ENCODE results near the gene RPL38. TPM values are rescaled to one million over a fixed set of nuclear protein-coding genes. Genes with fewer than 3 reads are reported as not detected.

The RPL38 gene
- total and polyA plus RNA-seq, 2 donors (not counting 1 experiment from before 2014, with no cell fraction given), result 1,185 to 3,018 TPM

DNA sequence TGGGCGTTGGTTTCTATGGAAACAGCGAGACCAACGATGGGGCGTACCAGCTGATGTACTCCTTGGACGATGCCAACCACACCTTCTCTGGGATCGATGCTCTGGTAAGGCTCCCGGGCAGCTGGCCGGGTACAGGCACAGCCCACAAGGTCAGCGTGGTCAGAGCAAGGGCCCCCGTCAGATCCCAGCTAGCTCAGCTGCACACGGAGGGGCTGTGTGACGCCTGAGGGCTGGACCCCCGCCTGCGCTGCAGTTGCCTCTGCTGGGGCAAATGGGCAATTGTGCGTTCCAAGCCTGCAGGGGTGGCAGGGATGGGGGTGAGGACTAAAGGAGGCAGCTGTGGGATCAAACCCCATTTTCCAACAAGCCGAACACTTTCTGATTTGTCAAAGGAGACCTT, 27.4 kb downstream of the RPL38 start:
- Histone ChIP-seq H3K4me1 (ENCODE audit: control insufficient read depth, extremely low read depth, insufficient read depth, low read length) (no peaks in the 10 kb centered on the region), H2AFZ (ENCODE audit: low read length) (no peak overlapping the region), H3K79me2 (ENCODE audit: control insufficient read depth, insufficient read depth, low read length) (no peaks in the 10 kb centered on the region), H3K9me3 (ENCODE audit: control insufficient read depth, insufficient read depth, low read depth, low read length) (no peaks in the 10 kb centered on the region), H3K27me3 (ENCODE audit: control insufficient read depth, insufficient read depth, low read length) (no peaks in the 10 kb centered on the region), H3K36me3 (ENCODE audit: control insufficient read depth, insufficient read depth, low read length) (no peaks in the 10 kb centered on the region), H3K4me2 (ENCODE audit: extremely low read depth, insufficient read depth, low read length) (no peak overlapping the region), H3K9ac (ENCODE audit: insufficient read depth, low read length) (no peak overlapping the region), H4K20me1 (ENCODE audit: control insufficient read depth, extremely low read depth, insufficient read depth, low read length) (no peaks in the 10 kb centered on the region), H3K27ac (ENCODE audit: insufficient read depth, low read length) (no peak overlapping the region), H3K4me3 (replicated peaks in 1 of 4; ENCODE audit: control extremely low read depth in 1 of 4, insufficient read depth in 1 of 4, low read depth in 3 of 4, low read length in 4 of 4) (no peak overlapping the region)
- TF ChIP-seq, protein P1, sequence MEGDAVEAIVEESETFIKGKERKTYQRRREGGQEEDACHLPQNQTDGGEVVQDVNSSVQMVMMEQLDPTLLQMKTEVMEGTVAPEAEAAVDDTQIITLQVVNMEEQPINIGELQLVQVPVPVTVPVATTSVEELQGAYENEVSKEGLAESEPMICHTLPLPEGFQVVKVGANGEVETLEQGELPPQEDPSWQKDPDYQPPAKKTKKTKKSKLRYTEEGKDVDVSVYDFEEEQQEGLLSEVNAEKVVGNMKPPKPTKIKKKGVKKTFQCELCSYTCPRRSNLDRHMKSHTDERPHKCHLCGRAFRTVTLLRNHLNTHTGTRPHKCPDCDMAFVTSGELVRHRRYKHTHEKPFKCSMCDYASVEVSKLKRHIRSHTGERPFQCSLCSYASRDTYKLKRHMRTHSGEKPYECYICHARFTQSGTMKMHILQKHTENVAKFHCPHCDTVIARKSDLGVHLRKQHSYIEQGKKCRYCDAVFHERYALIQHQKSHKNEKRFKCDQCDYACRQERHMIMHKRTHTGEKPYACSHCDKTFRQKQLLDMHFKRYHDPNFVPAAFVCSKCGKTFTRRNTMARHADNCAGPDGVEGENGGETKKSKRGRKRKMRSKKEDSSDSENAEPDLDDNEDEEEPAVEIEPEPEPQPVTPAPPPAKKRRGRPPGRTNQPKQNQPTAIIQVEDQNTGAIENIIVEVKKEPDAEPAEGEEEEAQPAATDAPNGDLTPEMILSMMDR (conservative IDR thresholded peaks at IDR 0.05 in 1 of 2, IDR thresholded peaks at IDR 0.05 in 1 of 2; ENCODE audit: low read depth in 1 of 2, low read length in 2 of 2), result no peak
- TF ChIP-seq EZH2 (IDR thresholded peaks at IDR 0.05; ENCODE audit: low read length, missing control alignments), result no peak
- DNase-seq (ENCODE audit: low read depth in 2 of 2), result no peak

DNA sequence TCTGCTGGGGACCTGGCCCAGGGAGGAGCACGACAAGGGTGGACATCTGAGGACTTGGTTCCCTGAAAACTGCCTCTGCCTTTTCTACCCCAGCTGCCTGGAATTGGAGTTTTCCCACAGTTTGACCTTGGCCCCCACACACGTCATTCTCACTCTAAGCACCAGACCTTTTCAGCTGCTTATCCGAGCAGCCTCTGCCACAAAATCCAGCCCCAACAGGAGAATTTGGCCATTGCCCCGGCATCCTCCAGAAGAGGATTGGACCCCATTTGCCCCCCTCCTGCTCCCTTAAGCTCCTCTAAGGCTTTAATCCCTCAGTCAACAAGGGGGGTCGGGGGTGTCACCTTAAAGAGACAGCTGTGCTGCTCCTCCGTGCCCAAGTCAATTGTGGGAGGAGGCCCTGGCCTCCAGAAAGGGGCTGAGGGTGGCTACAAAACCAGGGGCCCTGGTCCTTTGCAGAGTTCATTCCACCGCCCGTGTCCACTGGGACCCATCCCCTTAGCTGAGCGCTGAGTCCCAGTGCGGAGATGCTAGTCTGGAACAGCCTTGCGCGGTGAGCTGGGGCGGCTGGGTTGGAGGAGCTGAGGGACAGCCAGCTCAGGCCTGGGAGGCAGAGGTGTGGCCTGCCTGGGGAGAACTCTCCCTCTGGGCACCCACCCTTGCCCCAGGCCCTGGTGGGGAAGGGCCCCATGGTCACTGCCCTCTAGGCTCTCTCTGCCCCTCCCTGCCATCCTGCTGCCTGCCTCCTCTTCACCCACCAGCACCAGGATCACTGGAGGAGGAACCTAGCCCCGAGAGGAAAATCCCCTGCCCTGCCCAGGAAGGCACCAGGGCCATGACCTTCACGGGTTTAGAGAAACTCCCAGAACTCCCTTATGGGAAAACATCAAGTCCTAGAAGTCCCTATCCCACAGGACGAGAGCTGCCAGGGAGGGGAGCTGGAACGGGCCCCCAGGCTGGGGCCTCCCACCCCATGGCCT, 28.7 kb downstream of the RPL38 start:
- Histone ChIP-seq H3K9ac (ENCODE audit: insufficient read depth, low read length) (no peak overlapping the region), H3K4me3 (replicated peaks in 1 of 4; ENCODE audit: control extremely low read depth in 1 of 4, insufficient read depth in 1 of 4, low read depth in 3 of 4, low read length in 4 of 4) (no peak overlapping the region), H4K20me1 (ENCODE audit: control insufficient read depth, extremely low read depth, insufficient read depth, low read length) (no peaks in the 10 kb centered on the region), H3K27me3 (ENCODE audit: control insufficient read depth, insufficient read depth, low read length) (no peaks in the 10 kb centered on the region), H3K79me2 (ENCODE audit: control insufficient read depth, insufficient read depth, low read length) (no peaks in the 10 kb centered on the region), H3K36me3 (ENCODE audit: control insufficient read depth, insufficient read depth, low read length) (no peaks in the 10 kb centered on the region), H2AFZ (ENCODE audit: low read length) (no peak overlapping the region), H3K27ac (ENCODE audit: insufficient read depth, low read length) (no peak overlapping the region), H3K9me3 (ENCODE audit: control insufficient read depth, insufficient read depth, low read depth, low read length) (no peaks in the 10 kb centered on the region), H3K4me2 (ENCODE audit: extremely low read depth, insufficient read depth, low read length) (no peak overlapping the region), H3K4me1 (ENCODE audit: control insufficient read depth, extremely low read depth, insufficient read depth, low read length) (no peaks in the 10 kb centered on the region)
- TF ChIP-seq, protein P1 (conservative IDR thresholded peaks at IDR 0.05 in 1 of 2, IDR thresholded peaks at IDR 0.05 in 1 of 2; ENCODE audit: low read depth in 1 of 2, low read length in 2 of 2), result no peak
- TF ChIP-seq EZH2 (IDR thresholded peaks at IDR 0.05; ENCODE audit: low read length, missing control alignments), result no peak
- DNase-seq (ENCODE audit: low read depth in 2 of 2), result no peak

DNA sequence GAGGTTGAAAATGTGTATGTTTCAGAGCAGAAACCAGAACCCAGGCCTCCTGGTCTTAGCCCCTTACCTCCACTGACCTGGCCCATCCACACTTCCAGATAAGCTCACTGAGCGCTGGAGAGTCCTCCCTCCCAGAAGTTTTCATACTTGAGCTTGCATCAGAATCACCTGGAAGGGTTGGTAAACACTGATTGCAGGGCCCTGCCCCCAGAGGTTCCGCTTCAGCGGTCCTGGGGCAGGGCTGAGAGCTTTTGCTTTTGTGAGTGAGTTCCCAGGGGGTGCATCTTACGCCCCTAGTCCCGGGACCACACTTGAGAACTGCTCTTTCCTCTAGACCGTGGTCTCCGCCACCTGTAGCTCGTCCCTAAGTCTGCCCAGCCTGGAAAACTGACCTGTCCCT, 30.5 kb downstream of the RPL38 start:
- H3K79me2 ChIP-seq (ENCODE audit: control insufficient read depth, insufficient read depth, low read length), result no peaks in the 10 kb centered on the region
- H3K36me3 ChIP-seq (ENCODE audit: control insufficient read depth, insufficient read depth, low read length), result no peaks in the 10 kb centered on the region
- H3K27me3 ChIP-seq (ENCODE audit: control insufficient read depth, insufficient read depth, low read length), result no peaks in the 10 kb centered on the region
- H3K4me2 ChIP-seq (ENCODE audit: extremely low read depth, insufficient read depth, low read length), result no peak overlapping the region
- H4K20me1 ChIP-seq (ENCODE audit: control insufficient read depth, extremely low read depth, insufficient read depth, low read length), result no peaks in the 10 kb centered on the region
- no peaks in the 10 kb centered on the region for H3K4me1 ChIP-seq (ENCODE audit: control insufficient read depth, extremely low read depth, insufficient read depth, low read length)
- TF ChIP-seq, protein P1 (conservative IDR thresholded peaks at IDR 0.05 in 1 of 2, IDR thresholded peaks at IDR 0.05 in 1 of 2; ENCODE audit: low read depth in 1 of 2, low read length in 2 of 2), result no peak
- TF ChIP-seq EZH2 (IDR thresholded peaks at IDR 0.05; ENCODE audit: low read length, missing control alignments), result no peak
- no peak for DNase-seq (ENCODE audit: low read depth in 2 of 2)
- no peak overlapping the region for H2AFZ ChIP-seq (ENCODE audit: low read length)
- no peak overlapping the region for H3K4me3 ChIP-seq (replicated peaks in 1 of 4; ENCODE audit: control extremely low read depth in 1 of 4, insufficient read depth in 1 of 4, low read depth in 3 of 4, low read length in 4 of 4)
- H3K9ac ChIP-seq (ENCODE audit: insufficient read depth, low read length), result no peak overlapping the region
- H3K9me3 ChIP-seq (ENCODE audit: control insufficient read depth, insufficient read depth, low read depth, low read length), result no peaks in the 10 kb centered on the region
- H3K27ac ChIP-seq (ENCODE audit: insufficient read depth, low read length), result no peak overlapping the region
